ENCODE data around the gene KLHL29. TPM values are rescaled to one million over a fixed set of nuclear protein-coding genes. Genes with fewer than 3 reads are reported as not detected.

Gene KLHL29
- total RNA-seq, 1 donor from 2014 or later: 3.8 TPM

DNA sequence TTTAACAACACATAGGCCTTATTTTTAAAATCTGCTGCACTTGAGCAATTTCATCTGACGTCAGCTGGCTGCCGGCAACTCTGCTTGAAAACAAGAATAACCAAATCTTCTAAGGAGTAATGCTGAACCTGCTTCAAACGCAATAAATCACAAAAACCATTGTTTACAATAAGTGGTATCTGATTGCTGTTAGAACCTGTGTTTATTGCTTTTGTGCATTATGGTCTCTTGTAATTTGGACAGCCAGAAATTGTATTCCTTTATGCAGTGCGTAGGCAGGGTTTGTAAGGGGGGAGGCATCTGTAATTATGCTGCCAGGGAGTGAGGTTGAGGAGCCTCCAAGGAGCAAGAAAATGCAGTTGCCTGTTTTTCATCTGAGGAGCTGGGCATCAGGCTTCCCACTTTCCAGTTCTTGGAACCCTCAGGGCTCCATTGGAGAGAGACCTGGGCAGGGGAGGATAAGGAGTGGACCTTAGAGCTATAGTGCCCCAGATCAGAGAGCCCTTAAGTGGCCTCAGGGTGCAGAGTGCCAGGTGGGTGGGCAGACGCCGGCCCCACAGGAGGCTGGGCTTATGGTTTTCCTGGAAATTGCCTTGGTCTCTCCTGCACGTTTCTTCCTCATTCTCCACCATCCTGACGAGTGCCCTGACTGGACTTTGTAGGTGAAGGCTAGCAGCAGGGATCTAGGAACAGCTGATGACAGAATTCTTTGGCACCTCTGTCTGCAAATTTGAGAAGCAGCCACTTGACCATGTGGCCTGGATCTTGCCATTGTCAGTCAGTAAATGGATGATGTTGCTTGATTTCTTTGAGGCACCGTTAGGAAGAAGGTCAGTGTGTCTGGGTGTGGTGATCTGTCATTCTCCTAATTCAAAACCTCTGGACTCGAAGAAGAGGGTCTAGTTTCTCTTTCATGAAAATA lies 129.2 kb downstream of the KLHL29 start:
- DNase-seq: no peak
- Mint-ChIP-seq H3K4me1 (peaks cover 2% of the 10 kb centered on the region), H3K4me3 (no peak overlapping the region), H3K36me3 (ENCODE audit: low read depth) (no peaks in the 10 kb centered on the region), H3K9me3 (no peaks in the 10 kb centered on the region), H3K27me3 (peaks cover 19% of the 10 kb centered on the region), H3K27ac (no peak overlapping the region)
- intact Hi-C loops (cut with micrococcal nuclease): no loop called here

DNA sequence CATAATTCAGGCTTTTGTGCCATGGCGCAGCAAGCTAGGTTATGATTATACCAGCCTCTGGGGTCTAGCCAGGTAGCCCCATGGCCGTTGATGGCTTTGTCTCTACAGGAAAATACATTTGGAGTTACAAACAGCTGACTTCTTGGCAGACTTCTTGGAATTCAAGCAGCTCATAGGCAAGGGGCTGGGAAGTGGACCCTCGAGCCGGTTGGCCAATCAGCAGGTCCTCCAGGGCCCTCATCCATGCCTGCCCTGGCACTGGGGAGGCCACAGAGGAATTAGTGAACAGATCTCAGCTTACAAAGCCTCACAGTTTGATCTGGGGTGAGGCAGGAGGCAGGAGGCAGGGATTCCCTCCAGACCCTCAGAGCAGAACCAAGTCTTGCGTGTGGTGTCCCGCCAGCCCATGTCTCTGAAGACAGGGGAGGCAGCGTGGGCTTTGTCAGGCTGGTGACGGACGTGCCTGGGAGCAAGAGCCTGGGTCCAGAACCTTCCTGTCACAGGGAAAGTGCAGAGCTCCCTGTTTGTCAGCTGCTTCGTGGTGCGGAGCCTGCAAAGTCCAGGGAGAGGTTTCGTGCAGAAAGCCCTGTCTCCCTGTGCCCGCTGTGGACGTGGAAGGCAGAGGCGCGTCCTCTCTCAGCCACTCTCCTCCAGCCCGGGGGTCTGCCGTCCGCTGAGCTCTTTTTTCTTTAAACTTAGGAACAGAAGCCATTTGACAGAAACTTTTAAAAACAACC lies 131.7 kb downstream of the KLHL29 start:
- Mint-ChIP-seq H3K9me3 (no peaks in the 10 kb centered on the region), H3K27me3 (peaks cover 17% of the 10 kb centered on the region), H3K4me3 (no peak overlapping the region), H3K36me3 (ENCODE audit: low read depth) (no peaks in the 10 kb centered on the region), H3K27ac (no peak overlapping the region), H3K4me1 (no peaks in the 10 kb centered on the region)
- no peak for DNase-seq
- intact Hi-C loops (cut with micrococcal nuclease): no loop called here

DNA sequence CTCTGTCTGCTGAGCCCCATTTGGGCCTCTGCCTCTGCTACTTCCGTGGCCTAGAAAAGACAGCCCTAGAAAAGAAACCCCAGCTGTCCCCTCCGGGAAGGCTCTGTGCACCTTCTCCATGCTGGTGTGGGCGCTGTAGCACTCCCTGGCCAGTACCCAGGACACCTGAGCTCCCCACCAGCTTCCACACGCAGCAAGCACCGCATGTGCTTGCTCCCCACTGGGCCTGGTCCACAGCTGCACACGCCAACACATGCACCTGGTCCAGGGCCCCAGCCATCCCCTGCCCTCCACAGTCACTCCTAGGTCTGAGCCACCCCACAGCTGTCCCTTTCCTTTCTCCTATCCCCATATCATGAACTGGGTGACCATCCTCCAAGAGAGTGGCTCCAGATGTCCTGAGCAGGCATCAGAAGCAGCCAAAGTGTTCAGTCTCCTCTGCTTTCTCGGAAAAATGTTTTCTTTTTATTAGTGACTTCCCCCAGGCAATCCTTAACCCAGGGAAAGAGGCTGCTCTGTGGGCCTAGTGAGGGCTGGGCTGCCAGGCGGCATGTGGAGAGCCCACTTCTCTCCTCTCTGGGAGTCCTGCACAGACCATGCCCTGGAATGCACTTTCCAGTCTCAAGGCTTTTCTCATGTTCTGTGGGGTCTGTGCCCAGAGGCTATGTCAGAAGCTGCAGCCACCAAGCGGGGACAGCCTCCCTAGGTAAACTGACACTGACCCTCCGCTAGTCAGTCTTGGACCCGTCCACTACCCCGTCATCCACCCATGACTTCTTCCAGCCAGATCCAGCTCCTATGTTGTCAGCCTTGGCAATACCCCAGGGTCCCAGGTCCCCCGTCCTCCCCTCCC lies 133.7 kb downstream of the KLHL29 start:
- intact Hi-C loops (cut with micrococcal nuclease): no loop called here

DNA sequence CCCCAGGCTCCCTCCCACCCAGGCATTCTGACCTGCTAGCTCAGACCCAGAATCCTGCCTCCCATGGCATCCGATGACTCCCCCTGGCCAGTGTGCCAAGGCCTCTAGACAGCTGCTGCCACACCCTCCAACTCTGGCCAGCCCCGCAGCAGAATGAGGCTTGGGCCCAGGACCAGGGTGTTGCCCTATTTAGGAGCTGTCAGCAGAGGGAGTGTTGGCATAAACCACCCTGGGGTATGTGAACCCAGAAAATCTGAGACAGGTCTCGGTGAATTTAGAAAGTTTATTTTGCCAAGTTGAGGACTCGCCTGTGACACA lies 134.3 kb downstream of the KLHL29 start:
- no peak for DNase-seq
- Mint-ChIP-seq H3K27ac (no peak overlapping the region), H3K36me3 (ENCODE audit: low read depth) (no peaks in the 10 kb centered on the region), H3K4me3 (no peak overlapping the region), H3K4me1 (no peaks in the 10 kb centered on the region), H3K9me3 (no peaks in the 10 kb centered on the region), H3K27me3 (peaks cover 18% of the 10 kb centered on the region)
- intact Hi-C loops (cut with micrococcal nuclease): no loop called here

More for the DNA sequence above, 133.7 kb downstream of the KLHL29 start:
- Mint-ChIP-seq H3K4me1 (no peaks in the 10 kb centered on the region), H3K27ac (no peak overlapping the region), H3K36me3 (ENCODE audit: low read depth) (no peaks in the 10 kb centered on the region), H3K9me3 (no peaks in the 10 kb centered on the region), H3K27me3 (peaks cover 16% of the 10 kb centered on the region), H3K4me3 (no peak overlapping the region)
- no peak for DNase-seq

DNA sequence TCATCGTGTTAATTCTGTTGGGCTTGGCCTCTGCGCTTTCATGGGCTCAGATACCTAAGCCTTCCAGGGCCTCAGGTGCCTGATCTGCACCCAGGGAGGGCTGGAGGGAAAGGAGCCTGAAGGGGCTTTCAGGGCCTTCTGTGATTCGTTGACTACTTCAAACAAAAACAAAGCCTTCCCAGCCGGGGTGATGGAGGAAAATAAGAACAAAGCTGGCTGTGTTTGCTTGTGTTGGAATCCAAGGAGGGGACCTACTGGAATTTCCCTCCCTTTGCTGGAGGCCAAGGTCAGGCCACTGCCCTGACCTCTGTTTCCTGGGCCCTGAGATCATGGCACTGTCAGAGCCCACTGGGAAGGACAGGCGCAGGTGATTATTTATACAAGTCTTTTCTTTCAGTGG lies 135.3 kb downstream of the KLHL29 start:
- H3K9me3 Mint-ChIP-seq: no peaks in the 10 kb centered on the region
- no peaks in the 10 kb centered on the region for H3K4me1 Mint-ChIP-seq
- peaks cover 12% of the 10 kb centered on the region for H3K27me3 Mint-ChIP-seq
- intact Hi-C loops (cut with micrococcal nuclease): no loop called here
- no peak overlapping the region for H3K4me3 Mint-ChIP-seq
- no peaks in the 10 kb centered on the region for H3K36me3 Mint-ChIP-seq (ENCODE audit: low read depth)
- H3K27ac Mint-ChIP-seq: no peak overlapping the region
- DNase-seq: no peak

DNA sequence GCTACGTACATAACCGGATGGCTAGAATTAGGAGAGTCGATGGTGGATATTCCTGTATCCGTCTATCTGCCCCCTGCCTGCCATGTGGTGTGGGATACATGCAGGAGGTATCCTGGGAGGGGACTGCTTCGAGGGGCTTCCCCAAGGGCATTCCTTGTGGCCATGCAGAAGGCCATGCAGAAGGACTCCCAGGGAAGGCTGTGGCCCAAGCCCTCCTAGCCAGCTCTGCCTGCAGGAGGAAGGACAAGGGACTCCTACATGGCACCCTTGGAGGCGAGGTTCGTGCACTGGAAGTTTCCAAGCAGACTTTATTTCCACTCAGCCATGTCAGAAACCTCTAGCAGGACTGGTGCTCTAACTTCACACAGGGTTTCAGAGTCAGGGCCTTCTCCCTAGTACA lies 136.1 kb downstream of the KLHL29 start:
- H3K4me1 Mint-ChIP-seq: peaks cover 4% of the 10 kb centered on the region
- H3K36me3 Mint-ChIP-seq (ENCODE audit: low read depth): no peaks in the 10 kb centered on the region
- H3K27me3 Mint-ChIP-seq: peaks cover 7% of the 10 kb centered on the region
- no peak for DNase-seq
- H3K9me3 Mint-ChIP-seq: no peaks in the 10 kb centered on the region
- intact Hi-C loops (cut with micrococcal nuclease): no loop called here
- H3K4me3 Mint-ChIP-seq: no peak overlapping the region
- no peak overlapping the region for H3K27ac Mint-ChIP-seq

DNA sequence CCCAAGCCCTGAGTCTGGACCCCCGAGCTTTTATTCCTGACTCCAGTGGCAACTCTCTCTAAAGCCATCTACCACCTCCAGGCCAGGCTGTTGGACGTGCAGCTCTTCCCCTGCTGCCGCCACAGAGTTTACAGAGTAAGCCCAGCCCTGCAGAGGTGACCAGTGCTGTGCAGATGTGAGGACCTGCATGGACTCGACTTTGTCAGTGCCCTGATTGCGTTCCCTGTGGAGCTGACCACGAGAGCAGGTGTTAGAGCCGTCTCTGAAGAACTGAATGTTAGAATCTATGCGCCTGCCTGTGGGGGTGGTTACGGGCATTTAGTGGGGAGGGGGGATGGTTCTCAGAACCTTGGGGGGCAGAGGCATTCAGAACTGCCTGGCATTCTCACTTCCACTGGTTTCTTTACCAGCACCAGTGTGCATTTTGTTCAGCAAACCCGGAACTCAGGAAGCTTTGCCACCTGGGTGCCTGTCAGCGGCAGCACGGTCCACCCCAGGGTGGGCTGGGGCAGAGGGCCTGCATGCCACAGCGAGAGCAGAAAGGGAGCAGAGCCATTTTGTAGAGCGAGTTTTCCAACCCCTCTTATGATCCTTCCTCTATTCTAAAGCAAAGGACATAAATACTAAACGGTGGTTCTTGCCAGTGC lies 137.9 kb downstream of the KLHL29 start:
- Mint-ChIP-seq H3K27ac (no peak overlapping the region), H3K4me1 (peaks cover 7% of the 10 kb centered on the region), H3K27me3 (peaks cover 5% of the 10 kb centered on the region), H3K9me3 (no peaks in the 10 kb centered on the region), H3K4me3 (no peak overlapping the region), H3K36me3 (ENCODE audit: low read depth) (no peaks in the 10 kb centered on the region)
- no peak for DNase-seq
- intact Hi-C loops (cut with micrococcal nuclease): no loop called here

DNA sequence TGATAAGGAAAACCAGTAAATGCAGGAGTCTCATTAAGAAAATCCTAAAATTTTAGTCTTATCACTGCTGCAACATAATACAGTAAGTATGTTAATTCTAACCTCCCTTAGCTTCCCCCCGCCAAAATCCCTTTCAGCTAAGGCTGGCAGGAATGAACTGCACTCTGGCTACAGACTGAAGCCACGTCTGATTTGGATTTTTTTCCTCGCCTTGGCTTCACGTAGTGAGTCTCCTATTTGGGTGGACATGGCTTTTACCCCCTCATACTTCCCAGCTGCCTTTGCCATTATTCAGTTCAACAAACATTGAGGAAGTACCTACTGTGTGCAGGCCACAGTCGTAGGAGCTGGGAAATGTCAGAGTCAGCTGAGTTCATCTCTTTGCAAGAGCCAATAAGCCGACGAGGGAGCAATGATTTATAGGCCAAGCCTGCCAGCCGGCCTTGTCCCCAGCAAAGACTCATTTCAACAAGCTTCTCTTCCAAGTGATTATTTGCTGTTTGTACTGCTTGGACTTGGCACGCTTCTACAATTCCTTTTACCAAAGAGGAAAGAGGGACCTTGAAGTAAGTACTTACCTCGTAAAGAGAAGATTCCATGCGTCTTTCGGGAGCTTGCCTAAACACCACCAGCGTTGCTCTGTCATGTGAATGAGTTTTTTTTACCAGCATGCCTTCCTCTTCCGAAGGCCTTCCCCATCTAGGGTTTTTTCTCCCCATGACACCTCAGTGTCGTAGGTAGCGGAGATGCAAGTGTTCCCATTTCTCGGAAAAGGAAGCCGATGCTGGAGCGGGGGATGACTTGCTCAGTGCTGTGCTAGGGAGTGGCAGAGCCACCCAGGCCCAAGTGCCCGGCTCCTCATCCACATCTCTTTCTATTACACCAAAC lies 138.6 kb downstream of the KLHL29 start:
- peaks cover 7% of the 10 kb centered on the region for H3K4me1 Mint-ChIP-seq
- peaks cover 5% of the 10 kb centered on the region for H3K27me3 Mint-ChIP-seq
- no peak for DNase-seq
- no peak overlapping the region for H3K27ac Mint-ChIP-seq
- no peak overlapping the region for H3K4me3 Mint-ChIP-seq
- intact Hi-C loops (cut with micrococcal nuclease): no loop called here
- no peaks in the 10 kb centered on the region for H3K9me3 Mint-ChIP-seq
- no peaks in the 10 kb centered on the region for H3K36me3 Mint-ChIP-seq (ENCODE audit: low read depth)

DNA sequence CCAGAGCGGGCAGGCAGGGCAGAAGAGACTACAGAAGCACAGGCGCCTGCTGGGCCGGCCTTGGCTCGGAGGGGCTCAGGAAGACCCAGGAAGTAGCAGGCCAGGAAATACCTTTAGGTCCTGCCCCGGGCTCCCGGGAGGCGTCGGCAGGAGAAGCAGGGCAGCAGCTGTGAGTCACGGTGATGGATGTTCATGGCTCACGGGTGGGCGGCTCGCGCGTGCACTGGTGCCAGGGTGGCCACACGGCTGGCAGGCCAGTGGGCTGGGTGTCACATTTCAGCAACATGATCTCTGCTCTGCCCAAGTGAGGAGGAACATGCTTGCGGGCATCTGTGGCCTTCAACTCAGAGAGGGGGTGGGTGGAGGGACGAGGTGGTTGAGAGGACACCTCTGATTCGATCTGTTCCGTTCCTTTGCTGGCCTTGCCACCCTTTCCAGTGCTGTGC lies 139.3 kb downstream of the KLHL29 start:
- Mint-ChIP-seq H3K27me3 (peaks cover 5% of the 10 kb centered on the region), H3K36me3 (ENCODE audit: low read depth) (no peaks in the 10 kb centered on the region), H3K4me3 (no peak overlapping the region), H3K27ac (no peak overlapping the region), H3K4me1 (peaks cover 7% of the 10 kb centered on the region), H3K9me3 (no peaks in the 10 kb centered on the region)
- intact Hi-C loops (cut with micrococcal nuclease): no loop called here
- no peak for DNase-seq

DNA sequence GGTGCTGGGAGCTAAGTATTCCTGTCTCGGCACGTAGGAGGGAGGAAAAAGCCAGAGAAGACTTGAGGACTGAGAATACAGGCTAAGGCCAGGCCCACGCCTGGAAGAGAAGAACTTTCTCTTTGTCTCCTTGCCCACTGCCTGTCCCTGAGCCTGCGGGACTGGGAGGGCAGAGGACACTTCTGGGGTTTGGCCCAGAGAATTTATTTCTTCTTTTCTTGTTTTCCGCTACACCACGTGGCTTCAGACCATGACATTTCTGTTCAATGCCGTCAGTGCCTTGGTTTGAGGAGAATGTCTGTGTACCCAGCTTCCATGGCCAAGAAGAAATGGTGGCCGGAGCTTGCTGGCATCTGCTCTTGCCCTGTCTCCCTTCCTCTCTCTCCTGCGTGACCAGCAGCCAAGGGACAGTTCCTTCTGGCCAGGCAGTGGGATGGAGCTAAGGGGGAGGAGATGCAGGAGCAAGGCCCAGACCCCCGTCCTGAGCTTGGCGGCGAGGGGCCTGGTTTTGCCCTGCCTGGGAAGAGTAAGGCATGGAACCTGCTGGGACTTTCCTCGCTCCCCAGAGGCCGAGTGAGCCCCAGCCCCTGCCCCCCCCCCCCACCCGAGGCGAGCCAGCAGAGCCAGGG lies 140.3 kb downstream of the KLHL29 start:
- Mint-ChIP-seq H3K4me3 (no peak overlapping the region), H3K27ac (no peak overlapping the region), H3K27me3 (peaks cover 5% of the 10 kb centered on the region), H3K36me3 (ENCODE audit: low read depth) (no peaks in the 10 kb centered on the region), H3K4me1 (peaks cover 7% of the 10 kb centered on the region), H3K9me3 (no peaks in the 10 kb centered on the region)
- intact Hi-C loops (cut with micrococcal nuclease): no loop called here
- no peak for DNase-seq

DNA sequence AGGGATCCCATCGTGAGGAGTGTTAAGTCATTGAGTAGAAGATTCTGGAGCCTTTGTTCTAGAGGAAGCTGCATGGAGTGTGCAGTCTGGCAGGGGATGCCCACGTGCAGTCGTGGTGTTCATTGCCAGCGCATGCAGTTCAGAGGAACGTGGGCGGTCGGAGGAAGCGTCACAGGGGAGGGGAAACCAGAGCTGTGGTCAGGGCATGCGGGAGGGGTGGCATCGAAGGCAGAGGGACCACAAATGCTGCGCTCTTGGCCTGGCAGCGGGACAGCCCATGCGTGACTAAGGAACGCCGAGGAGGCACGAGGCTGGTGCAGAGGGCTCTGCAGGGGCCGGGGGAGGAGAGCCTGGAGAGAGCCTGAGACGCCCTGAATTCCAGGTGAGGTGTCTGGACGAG lies 141.1 kb downstream of the KLHL29 start:
- Mint-ChIP-seq H3K4me3 (no peak overlapping the region), H3K4me1 (peaks cover 10% of the 10 kb centered on the region), H3K36me3 (ENCODE audit: low read depth) (no peaks in the 10 kb centered on the region), H3K9me3 (no peaks in the 10 kb centered on the region), H3K27ac (no peak overlapping the region), H3K27me3 (peaks cover 5% of the 10 kb centered on the region)
- DNase-seq: no peak
- intact Hi-C loops (cut with micrococcal nuclease): no loop called here

All from activated CD4-positive, alpha-beta T cell treated with anti-CD3 and anti-CD28 coated beads, Interleukin-2, amount 10 ng/mL, durations not matched to agents 24 days and 14 days (primary cell).